MCF 10A (cell line): Measurements from ENCODE around the gene LRRC7. TPM values are rescaled to one million over a fixed set of nuclear protein-coding genes. Genes with fewer than 3 reads are reported as not detected.

Source experiments
- BruUV-seq: library from RNA; stranded (reverse); fragments of 400-500 nt; replicated peaks from 2 replicates; lab custom pipeline; 2021; lab: Mats Ljungman, UMichigan
- CTCF ChIA-PET: fragments of 300-600 bp; sonication (Branson Sonifier 250); formaldehyde crosslinking; extraction: SDS; loops from one replicate; lab custom pipeline; 2021; ENCODE audit warnings: antibody characterized with exemption, inconsistent platforms; lab: Yijun Ruan, JAX
- POLR2A ChIA-PET: fragments of 300-600, 350-650 bp; sonication (Branson Sonifier 250); formaldehyde crosslinking; extraction: SDS; loops from one replicate; lab custom pipeline; 2020; ENCODE audit warnings: antibody characterized with exemption, inconsistent platforms; lab: Yijun Ruan, JAX
- DNase-seq: peaks from one replicate; pipeline ENCODE4 v3.0.0-alpha.2; 2018; ENCODE audit not compliant: unreplicated experiment
- H3K27ac Mint-ChIP-seq: one replicate; pipeline ENCODE4 v1.8.0; 2022; ENCODE audit warnings: mild to moderate bottlenecking, low read depth, mixed read lengths; ENCODE audit not compliant: unreplicated experiment
- H3K27me3 Mint-ChIP-seq: one replicate; pipeline ENCODE4 v1.8.0; 2022; ENCODE audit warnings: mixed read lengths; ENCODE audit not compliant: insufficient read depth, unreplicated experiment
- H3K36me3 Mint-ChIP-seq: one replicate; pipeline ENCODE4 v1.8.0; 2022; ENCODE audit warnings: mild to moderate bottlenecking, moderate library complexity, mixed read lengths; ENCODE audit not compliant: insufficient read depth, unreplicated experiment
- H3K4me1 Mint-ChIP-seq: one replicate; pipeline ENCODE4 v1.8.0; 2022; ENCODE audit warnings: mixed read lengths; ENCODE audit not compliant: insufficient read depth, unreplicated experiment
- H3K4me3 Mint-ChIP-seq: one replicate; pipeline ENCODE4 v1.8.0; 2022; ENCODE audit warnings: mild to moderate bottlenecking, moderate library complexity, mixed read lengths; ENCODE audit not compliant: unreplicated experiment
- H3K9me3 Mint-ChIP-seq: one replicate; pipeline ENCODE4 v1.8.0; 2022; ENCODE audit warnings: mixed read lengths; ENCODE audit not compliant: unreplicated experiment
- CTCF ChIP-seq: fragments of 200-600 bp; IDR thresholded peaks from one replicate; pipeline ENCODE4 v1.8.0; 2022; ENCODE audit warnings: antibody characterized with exemption, mild to moderate bottlenecking; ENCODE audit not compliant: unreplicated experiment
- intact Hi-C: fragments of 100-400 bp; cut with micrococcal nuclease; formaldehyde crosslinking; loops from 2 replicates; pipeline ENCODE4 v1.14.1; 2022
- total RNA-seq: library from RNA; stranded (reverse); gene quantifications from 2 replicates; pipeline ENCODE4 v1.2.3, GENCODE V29; 2022

LRRC7 gene
- total RNA-seq, 1 experiment from 2014 or later, result not detected

GRCh38 chr1:69827732-69828131 is 260.0 kb downstream of the LRRC7 start:
- Mint-ChIP-seq H3K27ac (no peak overlapping the region), H3K4me1 (no peaks in the 10 kb centered on the region), H3K36me3 (no peaks in the 10 kb centered on the region), H3K4me3 (no peak overlapping the region), H3K9me3 (no peaks in the 10 kb centered on the region), H3K27me3 (peaks cover 44% of the 10 kb centered on the region)
- POLR2A ChIA-PET, result no interaction called here
- intact Hi-C loops, result no loop called here
- no peak for TF ChIP-seq CTCF
- CTCF ChIA-PET, result no interaction called here
- DNase-seq, result no peak
- BruUV-seq, result no TSS peak

GRCh38 chr1:69833536-69833935 is 265.8 kb downstream of the LRRC7 start:
- intact Hi-C loops, result no loop called here
- ChIA-PET CTCF (no interaction called here), POLR2A (no interaction called here)
- no peaks in the 10 kb centered on the region for H3K36me3 Mint-ChIP-seq
- H3K4me3 Mint-ChIP-seq, result no peak overlapping the region
- H3K4me1 Mint-ChIP-seq, result no peaks in the 10 kb centered on the region
- no peaks in the 10 kb centered on the region for H3K9me3 Mint-ChIP-seq
- no peak for DNase-seq
- no peak for TF ChIP-seq CTCF
- H3K27ac Mint-ChIP-seq, result no peak overlapping the region
- peaks cover 29% of the 10 kb centered on the region for H3K27me3 Mint-ChIP-seq
- no TSS peak for BruUV-seq

- no peak for TF ChIP-seq CTCF
- POLR2A ChIA-PET, result no interaction called here
- CTCF ChIA-PET, result no interaction called here
- H3K9me3 Mint-ChIP-seq, result no peaks in the 10 kb centered on the region
- intact Hi-C loops, result no loop called here
- H3K4me3 Mint-ChIP-seq, result no peak overlapping the region
- H3K36me3 Mint-ChIP-seq, result no peaks in the 10 kb centered on the region
- BruUV-seq, result no TSS peak
- DNase-seq, result no peak
- no peak overlapping the region for H3K27ac Mint-ChIP-seq
- peaks cover 29% of the 10 kb centered on the region for H3K27me3 Mint-ChIP-seq
- no peaks in the 10 kb centered on the region for H3K4me1 Mint-ChIP-seq
Measured at GRCh38 chr1:69834336-69834735, 266.6 kb downstream of the LRRC7 start.

GRCh38 chr1:69835955-69836354 is 268.2 kb downstream of the LRRC7 start:
- intact Hi-C loops, result no loop called here
- no peak for DNase-seq
- TF ChIP-seq CTCF, result no peak
- POLR2A ChIA-PET, result no interaction called here
- CTCF ChIA-PET, result interaction anchor here (0.6 kb wide), 1 partner anchor 124 kb away, joined by 3 read pairs; no protein-coding TSS in a partner anchor
- Mint-ChIP-seq H3K4me3 (no peak overlapping the region), H3K27ac (no peak overlapping the region), H3K9me3 (no peaks in the 10 kb centered on the region), H3K4me1 (no peaks in the 10 kb centered on the region), H3K36me3 (no peaks in the 10 kb centered on the region), H3K27me3 (peaks cover 32% of the 10 kb centered on the region)
- BruUV-seq, result no TSS peak
